Small intestine (tissue), 7 donors: ENCODE measurements around the gene LGI2. TPM values are rescaled to one million over a fixed set of nuclear protein-coding genes. Genes with fewer than 3 reads are reported as not detected.
A peak's percentile ranks its signal among the peaks of the same experiment; 100 is the strongest.

ENCODE experiments used
- DNase-seq, 2 donors: peaks; one replicate each; pipeline versions ENCODE4 v3.0.0 to v3.0.0-alpha.2; 2013
- FAIRE-seq: peaks from 2 replicates; lab custom pipeline; 2012; peaks lifted over from hg19 to GRCh38; lab: Jason Lieb, UNC
- H3K27ac ChIP-seq, 3 donors: one replicate each; pipeline ENCODE4 v1.5.1; 2013; ENCODE audit warnings: low read length in 2 of 3, mild to moderate bottlenecking in 2 of 3, control low read depth in 1 of 3, inconsistent platforms in 1 of 3, low read depth in 1 of 3, moderate library complexity in 1 of 3
- H3K27me3 ChIP-seq, 3 donors: one replicate each; pipeline ENCODE4 v1.6.1; 2013; ENCODE audit warnings: low read length in 3 of 3, inconsistent platforms in 1 of 3; ENCODE audit not compliant: control insufficient read depth in 3 of 3, insufficient read depth in 3 of 3
- H3K36me3 ChIP-seq, 3 donors: one replicate each; pipeline ENCODE4 v1.6.1; 2013; ENCODE audit warnings: low read length in 3 of 3, inconsistent platforms in 1 of 3, low read depth in 1 of 3, mild to moderate bottlenecking in 1 of 3, moderate library complexity in 1 of 3; ENCODE audit not compliant: control insufficient read depth in 3 of 3, insufficient read depth in 2 of 3
- H3K4me1 ChIP-seq, 3 donors: one replicate each; pipeline ENCODE4 v1.6.1; 2013; ENCODE audit warnings: low read length in 2 of 3, inconsistent platforms in 1 of 3, low read depth in 1 of 3, mild to moderate bottlenecking in 1 of 3, moderate library complexity in 1 of 3; ENCODE audit not compliant: control insufficient read depth in 3 of 3, insufficient read depth in 2 of 3
- H3K4me3 ChIP-seq, 3 donors: one replicate each; pipeline ENCODE4 v1.5.1; 2013; ENCODE audit warnings: low read length in 3 of 3, control low read depth in 1 of 3, inconsistent platforms in 1 of 3, low read depth in 1 of 3, mild to moderate bottlenecking in 1 of 3, moderate library complexity in 1 of 3
- H3K9me3 ChIP-seq, 2 donors: one replicate each; pipeline ENCODE4 v1.6.1; 2013; ENCODE audit warnings: low read depth in 1 of 2, low read length in 1 of 2; ENCODE audit not compliant: control insufficient read depth in 2 of 2, insufficient read depth in 1 of 2
- WGBS, 3 donors: extraction: QIAGEN DNeasy Blood & Tissue Kit; methylation state at CpG; one replicate each; pipeline ENCODE4 v1.1.7; 2013; 5-methylcytosine and 5-hydroxymethylcytosine counted together
- polyA plus RNA-seq, 4 donors: library from polyadenylated mRNA; stranded (reverse) in 3 of 4; unstranded in 1 of 4; fragments of 200-250 nt in 3 of 4; fragments of 120-200 nt in 1 of 4; gene quantifications; one replicate each; pipeline versions ENCODE4 v1.2.1 to v1.2.3, GENCODE V29; 2013
- donor health status: healthy with polysubstance abuse.
- donor health status: control.
- donor health status: control.
- donor health status: Bipolar disorder and iron deficiency.
- donor health status: healthy.

The LGI2 gene
- polyA plus RNA-seq, 4 donors: 0.42 to 0.65 TPM; not detected in 2

GRCh38 chr4:24973747-24974601 lies 56.8 kb downstream of the LGI2 start:
- no peak overlapping the region for H3K4me3 ChIP-seq
- DNase-seq (peak in 1 of 2 donors; percentile 18), FAIRE-seq (no peak)

GRCh38 chr4:24973404-24973746 lies 57.4 kb downstream of the LGI2 start:
- no peak overlapping the region for H3K27ac ChIP-seq
- WGBS, 3 donors: 43 to 50% (median 46%) methylated on average over 3 of the region's 3 CpGs

More at GRCh38 chr4:24973747-24974601, 56.8 kb downstream of the LGI2 start:
- peaks cover 0 to 3% of the 10 kb centered on the region in 2 donors for H3K9me3 ChIP-seq
- 85 to 87% (median 86%) methylated on average over 24 of the region's 24 CpGs for WGBS, 3 donors
- H3K36me3 ChIP-seq: no peaks in the 10 kb centered on the region
- H3K4me1 ChIP-seq: no peaks in the 10 kb centered on the region
- H3K27me3 ChIP-seq: peaks cover 0 to 4% (median 2%) of the 10 kb centered on the region in 3 donors
- no peak overlapping the region for H3K27ac ChIP-seq

GRCh38 chr4:24971192-24971591 lies 59.6 kb downstream of the LGI2 start:
- no peak overlapping the region for H3K4me3 ChIP-seq
- peaks cover 0 to 2% (median 0%) of the 10 kb centered on the region in 3 donors for H3K27me3 ChIP-seq
- no peak for FAIRE-seq
- H3K27ac ChIP-seq: no peak overlapping the region
- H3K4me1 ChIP-seq: no peaks in the 10 kb centered on the region
- H3K9me3 ChIP-seq: peaks cover 0 to 9% of the 10 kb centered on the region in 2 donors
- peak; percentile 20 to 46 for DNase-seq
- WGBS, 3 donors: 14 to 47% (median 35%) methylated on average over 7 of the region's 7 CpGs
- H3K36me3 ChIP-seq: no peaks in the 10 kb centered on the region

More at GRCh38 chr4:24973404-24973746, 57.4 kb downstream of the LGI2 start:
- DNase-seq: no peak
- H3K9me3 ChIP-seq: peaks cover 0 to 3% of the 10 kb centered on the region in 2 donors
- no peak for FAIRE-seq
- H3K4me1 ChIP-seq: no peaks in the 10 kb centered on the region
- H3K27me3 ChIP-seq: peaks cover 0 to 4% (median 2%) of the 10 kb centered on the region in 3 donors
- no peaks in the 10 kb centered on the region for H3K36me3 ChIP-seq
- no peak overlapping the region for H3K4me3 ChIP-seq

DNA sequence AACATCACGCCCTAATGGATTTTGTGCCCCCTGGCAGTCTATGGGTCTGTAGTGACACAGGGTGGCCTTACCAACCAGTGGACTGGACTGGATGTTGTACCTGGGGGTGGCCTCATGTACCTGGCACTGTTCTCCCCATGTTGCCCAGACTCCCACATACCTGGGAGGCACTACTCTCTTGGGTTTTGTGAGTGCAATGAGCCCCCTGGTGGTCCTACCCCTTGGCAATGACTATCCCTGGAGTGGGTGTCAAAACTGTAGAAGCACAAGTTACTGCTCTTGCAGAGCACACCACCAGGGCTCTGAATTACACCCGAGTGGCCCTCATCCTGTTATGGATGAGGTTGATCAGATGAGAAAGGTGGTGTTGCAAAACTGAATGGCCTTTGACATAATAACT lies 60.1 kb downstream of the LGI2 start:
- peaks cover 0 to 1% (median 0%) of the 10 kb centered on the region in 3 donors for H3K27me3 ChIP-seq
- peaks cover 0 to 14% of the 10 kb centered on the region in 2 donors for H3K9me3 ChIP-seq
- FAIRE-seq (no peak), DNase-seq (no peak)
- no peaks in the 10 kb centered on the region for H3K36me3 ChIP-seq
- WGBS, 3 donors: 67 to 80% (median 79%) methylated on average over 2 of the region's 2 CpGs
- H3K4me1 ChIP-seq: no peaks in the 10 kb centered on the region
- no peak overlapping the region for H3K27ac ChIP-seq
- H3K4me3 ChIP-seq: no peak overlapping the region

- no peaks in the 10 kb centered on the region for H3K4me1 ChIP-seq
- DNase-seq (no peak), FAIRE-seq (no peak)
- 83 to 92% (median 86%) methylated on average over 5 of the region's 5 CpGs for WGBS, 3 donors
- H3K36me3 ChIP-seq: no peaks in the 10 kb centered on the region
- peaks cover 0 to 2% (median 0%) of the 10 kb centered on the region in 3 donors for H3K27me3 ChIP-seq
- H3K4me3 ChIP-seq: no peak overlapping the region
- no peak overlapping the region for H3K27ac ChIP-seq
- peaks cover 0 to 16% of the 10 kb centered on the region in 2 donors for H3K9me3 ChIP-seq
Measured at GRCh38 chr4:24970191-24970590, 60.6 kb downstream of the LGI2 start.

GRCh38 chr4:24969486-24969885 lies 61.3 kb downstream of the LGI2 start:
- peaks cover 0 to 2% (median 0%) of the 10 kb centered on the region in 3 donors for H3K27me3 ChIP-seq
- H3K36me3 ChIP-seq: no peaks in the 10 kb centered on the region
- no peak overlapping the region for H3K27ac ChIP-seq
- no peak for DNase-seq
- WGBS, 3 donors: 92 to 94% (median 93%) methylated on average over 6 of the region's 6 CpGs
- no peaks in the 10 kb centered on the region for H3K4me1 ChIP-seq
- FAIRE-seq: no peak
- H3K4me3 ChIP-seq: no peak overlapping the region
- H3K9me3 ChIP-seq: peaks cover 0 to 16% of the 10 kb centered on the region in 2 donors

DNA sequence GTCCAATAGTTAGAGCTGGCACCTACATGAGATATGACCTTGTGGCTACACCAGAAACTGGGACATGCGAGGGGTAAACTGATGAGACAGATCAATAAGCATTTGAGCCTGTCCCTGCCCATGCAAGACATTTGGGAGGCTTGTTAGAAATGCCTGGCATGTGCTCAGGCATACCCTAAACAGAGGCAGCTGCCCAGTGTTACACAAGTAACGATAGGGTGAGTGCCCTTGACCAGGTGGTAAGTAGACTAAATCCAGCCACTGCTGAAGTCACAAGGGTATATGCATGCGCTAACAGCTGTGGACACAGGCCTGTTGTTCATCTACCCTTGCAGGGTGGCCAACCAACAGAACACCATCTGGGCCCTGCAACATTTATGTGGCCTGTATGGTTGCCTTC lies 61.8 kb downstream of the LGI2 start:
- Histone ChIP-seq H3K27me3 (peaks cover 0 to 2% (median 0%) of the 10 kb centered on the region in 3 donors), H3K9me3 (peaks cover 0 to 16% of the 10 kb centered on the region in 2 donors), H3K36me3 (no peaks in the 10 kb centered on the region), H3K27ac (no peak overlapping the region), H3K4me1 (no peaks in the 10 kb centered on the region), H3K4me3 (no peak overlapping the region)
- DNase-seq (no peak), FAIRE-seq (no peak)
- 92 to 97% (median 95%) methylated on average over 3 of the region's 3 CpGs for WGBS, 3 donors

DNA sequence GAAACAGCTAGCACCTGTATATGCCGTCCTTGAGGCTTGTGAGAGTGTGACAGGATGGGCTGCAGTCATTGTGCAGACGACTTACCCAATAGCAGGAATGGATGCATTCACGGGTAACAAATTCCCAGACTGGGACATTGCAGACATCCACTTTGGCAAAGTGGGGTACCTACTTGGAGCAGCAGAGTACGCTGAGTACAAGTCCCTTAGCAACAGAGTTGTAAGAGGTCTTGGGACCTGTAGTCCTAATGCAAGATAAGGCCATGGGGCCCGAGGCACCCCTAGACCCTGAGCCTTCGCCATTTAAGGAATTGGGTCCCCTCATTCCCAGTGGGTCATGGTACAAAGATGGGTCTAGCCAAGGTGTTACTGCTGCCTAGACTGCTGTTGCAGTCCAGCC lies 62.5 kb downstream of the LGI2 start:
- FAIRE-seq: no peak
- 90 to 92% (median 91%) methylated on average over 6 of the region's 6 CpGs for WGBS, 3 donors

More for the DNA sequence above, 62.5 kb downstream of the LGI2 start:
- Histone ChIP-seq H3K9me3 (peaks cover 0 to 16% of the 10 kb centered on the region in 2 donors), H3K4me1 (no peaks in the 10 kb centered on the region), H3K36me3 (no peaks in the 10 kb centered on the region), H3K27me3 (peaks cover 0 to 2% (median 0%) of the 10 kb centered on the region in 3 donors), H3K27ac (no peak overlapping the region), H3K4me3 (no peak overlapping the region)
- no peak for DNase-seq
